HepG2 (cell line): Measurements from ENCODE around the gene RNF38. TPM values are rescaled to one million over a fixed set of nuclear protein-coding genes. Genes with fewer than 3 reads are reported as not detected.

ENCODE experiments used
- ARNTL ChIP-seq: sonication (generic); formaldehyde crosslinking; IDR thresholded peaks from 2 replicates; pipeline ENCODE4 v1.4.0; 2020; ENCODE audit warnings: mild to moderate bottlenecking, missing genetic modification reagents
- CBX1 ChIP-seq: IDR thresholded peaks from one replicate; pipeline ENCODE4 v1.6.1; 2016; ENCODE audit warnings: antibody characterized with exemption, low read depth
- CCDC6 ChIP-seq: sonication (generic); formaldehyde crosslinking; IDR thresholded peaks from 2 replicates; pipeline ENCODE4 v1.8.1; 2022; ENCODE audit warnings: mild to moderate bottlenecking, missing genetic modification reagents, moderate library complexity
- E2F1 ChIP-seq: sonication (generic); formaldehyde crosslinking; IDR thresholded peaks from 2 replicates; pipeline ENCODE4 v1.5.0; 2020; ENCODE audit warnings: missing genetic modification reagents
- FUBP1 ChIP-seq: sonication (generic); formaldehyde crosslinking; IDR thresholded peaks from 2 replicates; pipeline ENCODE4 v1.5.1; 2020; ENCODE audit warnings: missing genetic modification reagents, mild to moderate bottlenecking, borderline replicate concordance
- HES4 ChIP-seq: sonication (generic); formaldehyde crosslinking; IDR thresholded peaks from 2 replicates; pipeline ENCODE4 v1.9.0; 2021; ENCODE audit warnings: mild to moderate bottlenecking, missing genetic modification reagents, borderline replicate concordance
- MAF1 ChIP-seq: sonication (generic); formaldehyde crosslinking; IDR thresholded peaks from 2 replicates; pipeline ENCODE4 v1.5.0; 2020; ENCODE audit warnings: missing genetic modification reagents, borderline replicate concordance
- MED1 ChIP-seq: sonication (generic); formaldehyde crosslinking; IDR thresholded peaks from 2 replicates; pipeline ENCODE4 v1.4.0; 2020; ENCODE audit warnings: missing genetic modification reagents
- MXI1 ChIP-seq: IDR thresholded peaks from 3 replicates; pipeline ENCODE4 v1.6.1; 2012; ENCODE audit warnings: low read depth, low read length, inconsistent platforms, borderline replicate concordance
- NFKBIZ ChIP-seq: IDR thresholded peaks from 2 replicates; pipeline ENCODE4 v1.6.1; 2018; ENCODE audit warnings: missing genetic modification reagents, missing compliant biosample characterization
- NR1H2 ChIP-seq: sonication (generic); formaldehyde crosslinking; IDR thresholded peaks from 2 replicates; pipeline ENCODE4 v1.8.1; 2022; ENCODE audit warnings: low read depth, missing genetic modification reagents, borderline replicate concordance
- NR2C2 ChIP-seq: sonication (generic); formaldehyde crosslinking; IDR thresholded peaks from 2 replicates; pipeline ENCODE4 v1.4.0; 2020; ENCODE audit warnings: missing genetic modification reagents, mild to moderate bottlenecking, moderate library complexity, borderline replicate concordance
- PHF21A ChIP-seq: sonication (generic); formaldehyde crosslinking; IDR thresholded peaks from 2 replicates; pipeline ENCODE4 v1.5.0; 2020; ENCODE audit warnings: mild to moderate bottlenecking, missing genetic modification reagents
- SOX6 ChIP-seq, 2 experiments: fragments of 450-650 bp in 1 of 2; sonication (generic) in 1 of 2; formaldehyde crosslinking in 1 of 2; IDR thresholded peaks; 2 replicates each; pipeline versions ENCODE4 v1.4.0 to v1.6.1; 2017 to 2020; ENCODE audit warnings: antibody characterized with exemption in 1 of 2, mild to moderate bottlenecking in 1 of 2, missing genetic modification reagents in 1 of 2
- ZBTB2 ChIP-seq: sonication (generic); formaldehyde crosslinking; IDR thresholded peaks from 2 replicates; pipeline ENCODE4 v1.8.0; 2022; ENCODE audit warnings: low read depth, missing genetic modification reagents
- ZMAT3 ChIP-seq: sonication (generic); formaldehyde crosslinking; conservative IDR thresholded peaks from 2 replicates; pipeline ENCODE4 v1.7.0; 2021; ENCODE audit warnings: missing genetic modification reagents
- ZNF264 ChIP-seq: sonication (generic); formaldehyde crosslinking; IDR thresholded peaks from 2 replicates; pipeline ENCODE4 v1.4.0; 2020; ENCODE audit warnings: missing genetic modification reagents
- ZNF577 ChIP-seq: sonication (generic); formaldehyde crosslinking; IDR thresholded peaks from 2 replicates; pipeline ENCODE4 v1.4.0; 2020; ENCODE audit warnings: mild to moderate bottlenecking, low read depth, missing genetic modification reagents, borderline replicate concordance
- ZNF713 ChIP-seq: sonication (generic); formaldehyde crosslinking; IDR thresholded peaks from 2 replicates; pipeline ENCODE4 v1.4.0; 2020; ENCODE audit warnings: mild to moderate bottlenecking, missing genetic modification reagents
- ZNF770 ChIP-seq: sonication (generic); formaldehyde crosslinking; IDR thresholded peaks from 2 replicates; pipeline ENCODE4 v1.5.0; 2020; ENCODE audit warnings: mild to moderate bottlenecking, missing genetic modification reagents
- ZNF883 ChIP-seq: sonication (generic); formaldehyde crosslinking; IDR thresholded peaks from 2 replicates; pipeline ENCODE4 v1.5.1; 2020; ENCODE audit warnings: mild to moderate bottlenecking, missing genetic modification reagents; ENCODE audit errors: not compliant biosample characterization
- ZSCAN31 ChIP-seq: sonication (generic); formaldehyde crosslinking; IDR thresholded peaks from 2 replicates; pipeline ENCODE4 v1.5.0; 2020; ENCODE audit warnings: low read depth, mild to moderate bottlenecking, missing genetic modification reagents
- polyA plus RNA-seq, 8 experiments: library from polyadenylated mRNA; depleted of rRNA in 3 of 8; stranded (reverse) in 7 of 8; unstranded in 1 of 8; fragments of >200 nt; fragmentation: Illumina TruSeq in 4 of 8; extraction: Trizol in 4 of 8; gene quantifications; 2 replicates each; pipeline versions ENCODE4 v1.2.1 to v1.2.3, GENCODE V29; 2011 to 2016; ENCODE audit warnings: low read depth in 4 of 8, missing spikeins in 1 of 8, mixed read lengths in 1 of 8; ENCODE audit not compliant: insufficient read depth in 1 of 8
- total RNA-seq, 5 experiments: library from RNA; depleted of rRNA; stranded (reverse); fragments of >200 nt; fragmentation: Illumina TruSeq; extraction: Trizol; gene quantifications; 2 replicates each; pipeline ENCODE4 v1.2.3, GENCODE V29; 2016; ENCODE audit warnings: low read depth in 1 of 5

RNF38 gene
- total and polyA plus RNA-seq, 2 of the 13 experiments (the other 11 are each of a cell fraction or from before 2014, with no cell fraction given) = 9.1 to 32.1 TPM

- TF ChIP-seq MXI1 (peak; percentile 69; the same call in 1 of the 3 replicates), ZNF577 (no peak), PHF21A (CRISPR knock-in tag) (peak; percentile 6; the same call in 1 of the 2 replicates), FUBP1 (CRISPR knock-in tag) (no peak), ZNF713 (CRISPR knock-in tag) (no peak), ZMAT3 (CRISPR knock-in tag) (peak; percentile 27; the same call in 1 of the 2 replicates), SOX6 (IDR thresholded peaks at IDR 0.05) (no peak), SOX6 (CRISPR knock-in tag; IDR thresholded peaks at IDR 0.05) (no peak; the same call in 1 of the 2 replicates), CBX1 (peak; percentile 13), ARNTL (CRISPR knock-in tag) (no peak; the same call in 1 of the 2 replicates), CCDC6 (no peak; the same call in 1 of the 2 replicates), NFKBIZ (no peak), ZNF770 (CRISPR knock-in tag) (peak; percentile 41; the same call in 1 of the 2 replicates), MAF1 (0 out of 2 replicates have a peak, but pooled peaks have one; percentile 6), ZBTB2 (CRISPR knock-in tag) (peak; percentile 63; the same call in 1 of the 2 replicates), E2F1 (CRISPR knock-in tag) (peak; percentile 49), ZSCAN31 (no peak), ZNF264 (CRISPR knock-in tag) (peak; percentile 42; the same call in 1 of the 2 replicates), MED1 (0 out of 2 replicates have a peak, but pooled peaks have one; percentile 40), NR1H2 (CRISPR knock-in tag) (0 out of 2 replicates have a peak, but pooled peaks have one; percentile 14), ZNF883 (CRISPR knock-in tag) (peak; percentile 60), HES4 (0 out of 2 replicates have a peak, but pooled peaks have one; percentile 33), NR2C2 (peak; percentile 34)
Observed at GRCh38 chr9:36400332-36401163, 479 bp upstream of the RNF38 start (continued).
